Stimulated activated naive CD4-positive, alpha-beta T cell (primary cell): ENCODE data around the gene GNAL.
"Not testable (repeated sequence)": the region's sequence is repeated elsewhere in the genome, so short reads cannot be mapped to it uniquely, and the experiment has no call there.

Source experiments
- DNase-seq, 6 experiments: peaks; one replicate each; lab custom pipeline; 2025; lab: John Stamatoyannopoulos, UW

GNAL gene

GRCh38 chr18:11874676-11875075 is 185.6 kb downstream of the GNAL start:
- no peak for DNase-seq

GRCh38 chr18:11877497-11878135 is 188.6 kb downstream of the GNAL start:
- no peak for DNase-seq

GRCh38 chr18:11880586-11881304 is 191.7 kb downstream of the GNAL start:
- DNase-seq: no peak

- DNase-seq: no peak
These were observed 193.6 kb downstream of the GNAL start for GRCh38 chr18:11882636-11883035.

GRCh38 chr18:11883153-11883552 is 194.1 kb downstream of the GNAL start:
- no peak for DNase-seq

GRCh38 chr18:11884396-11885030 is 195.4 kb downstream of the GNAL start:
- DNase-seq: no peak

- no peak for DNase-seq
These were observed 196.3 kb downstream of the GNAL start for GRCh38 chr18:11885278-11885947.

GRCh38 chr18:11886577-11887110 is 197.6 kb downstream of the GNAL start:
- DNase-seq: no peak

- DNase-seq: no peak
These were observed 198.5 kb downstream of the GNAL start for GRCh38 chr18:11887328-11888128.

- no peak for DNase-seq
These were observed 199.7 kb downstream of the GNAL start for GRCh38 chr18:11888726-11889125.

GRCh38 chr18:11889284-11889683 is 200.2 kb downstream of the GNAL start:
- DNase-seq: no peak

GRCh38 chr18:11891737-11892136 is 202.7 kb downstream of the GNAL start:
- DNase-seq: no peak

- DNase-seq: not testable (repeated sequence)
These were observed 203.4 kb downstream of the GNAL start for GRCh38 chr18:11892438-11892837.

GRCh38 chr18:11897781-11898180 is 208.7 kb downstream of the GNAL start:
- no peak for DNase-seq

GRCh38 chr18:11899063-11899462 is 210.0 kb downstream of the GNAL start:
- no peak for DNase-seq

GRCh38 chr18:11901826-11902438 is 212.9 kb downstream of the GNAL start:
- DNase-seq: no peak

- no peak for DNase-seq
These were observed 213.6 kb downstream of the GNAL start for GRCh38 chr18:11902522-11903292.

GRCh38 chr18:11905613-11906012 is 216.5 kb downstream of the GNAL start:
- no peak for DNase-seq

GRCh38 chr18:11906176-11906575 is 217.1 kb downstream of the GNAL start:
- no peak for DNase-seq
